Activated CD8-positive, alpha-beta memory T cell treated with anti-CD3 and anti-CD28 coated beads for 48 hours (primary cell): ENCODE results near the gene AGXT2.

Experiments
- DNase-seq, 3 experiments: peaks; one replicate each; pipeline ENCODE4 v3.0.0-alpha.2; 2020; ENCODE audit warnings: low read depth in 2 of 3, low spot score in 2 of 3

The AGXT2 gene

DNA sequence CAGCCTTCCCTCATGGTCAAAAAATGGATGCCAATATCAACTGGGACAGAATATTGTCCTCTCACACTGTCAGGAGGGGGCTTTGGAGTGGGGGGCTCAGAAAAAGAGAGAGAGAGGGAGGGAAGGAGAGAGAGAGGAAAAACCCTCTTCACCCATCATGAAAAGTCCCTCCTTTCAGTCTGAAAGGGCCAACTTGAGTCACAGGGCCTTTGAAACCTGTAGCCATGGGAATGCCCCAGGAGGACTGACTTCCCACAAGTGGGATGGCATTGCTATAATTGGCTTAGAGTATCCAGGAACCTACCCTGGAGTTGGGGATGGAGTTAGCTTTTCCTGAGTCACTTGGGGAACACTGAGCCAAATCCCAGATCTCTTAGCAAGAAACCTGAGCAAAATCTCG lies 77.2 kb downstream of the AGXT2 start:
- no peak for DNase-seq

DNA sequence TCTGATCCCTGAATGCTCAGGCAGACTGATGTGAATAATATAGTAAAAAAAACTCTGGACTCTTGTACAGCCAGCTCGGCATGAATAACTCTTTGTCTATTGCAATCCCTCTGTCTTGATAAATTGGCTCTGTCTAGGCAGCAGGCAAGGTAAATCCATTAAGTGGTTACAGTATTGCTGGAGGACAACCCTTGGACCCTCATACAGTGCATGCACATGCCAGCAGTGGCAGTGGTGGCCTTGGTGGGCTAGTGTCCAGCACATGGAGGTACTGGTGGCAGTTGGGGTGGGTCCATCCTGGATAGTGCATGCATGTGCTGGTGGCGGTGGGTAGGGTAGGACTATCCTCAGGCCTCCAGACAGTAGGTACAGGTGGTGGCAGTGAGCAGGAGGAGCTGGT lies 79.5 kb downstream of the AGXT2 start:
- no peak for DNase-seq

DNA sequence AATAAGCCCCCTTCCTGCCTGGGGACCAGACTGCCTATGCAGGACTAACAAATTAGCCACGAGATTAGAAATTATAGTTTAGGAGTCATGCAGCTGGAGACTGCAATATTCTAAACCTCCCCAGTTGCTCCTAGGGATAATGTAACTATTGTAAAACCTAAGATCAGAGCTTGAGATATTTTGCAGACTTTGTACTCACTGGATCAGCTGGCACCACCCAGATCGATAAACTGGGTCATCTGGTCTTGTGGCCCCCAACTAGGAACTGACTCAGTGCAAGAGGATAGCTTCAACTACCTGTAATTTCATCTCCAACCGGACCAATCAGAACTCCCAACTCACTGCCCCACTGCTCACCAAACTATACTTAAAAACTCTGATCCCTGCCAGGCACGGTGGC lies 80.2 kb downstream of the AGXT2 start:
- DNase-seq = no peak

DNA sequence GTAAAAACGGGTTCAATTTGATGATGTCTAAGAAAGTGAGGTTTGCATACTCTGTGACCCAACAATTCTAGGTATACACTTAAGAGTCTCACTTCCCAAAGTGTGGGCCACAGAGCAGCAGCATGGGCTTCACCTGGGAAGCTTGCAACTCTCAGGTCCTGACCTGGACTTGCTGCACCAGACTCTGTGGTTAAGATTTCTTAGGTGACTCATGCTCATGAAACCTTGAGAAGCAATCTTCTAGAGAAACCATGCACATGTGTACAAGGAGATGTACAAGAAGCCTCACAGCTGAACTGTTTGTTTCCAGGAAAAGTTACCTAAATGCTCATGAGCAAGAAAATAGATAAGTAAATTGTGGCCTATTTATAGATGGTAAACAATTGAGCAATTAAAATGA lies 88.4 kb downstream of the AGXT2 start:
- no peak for DNase-seq

DNA sequence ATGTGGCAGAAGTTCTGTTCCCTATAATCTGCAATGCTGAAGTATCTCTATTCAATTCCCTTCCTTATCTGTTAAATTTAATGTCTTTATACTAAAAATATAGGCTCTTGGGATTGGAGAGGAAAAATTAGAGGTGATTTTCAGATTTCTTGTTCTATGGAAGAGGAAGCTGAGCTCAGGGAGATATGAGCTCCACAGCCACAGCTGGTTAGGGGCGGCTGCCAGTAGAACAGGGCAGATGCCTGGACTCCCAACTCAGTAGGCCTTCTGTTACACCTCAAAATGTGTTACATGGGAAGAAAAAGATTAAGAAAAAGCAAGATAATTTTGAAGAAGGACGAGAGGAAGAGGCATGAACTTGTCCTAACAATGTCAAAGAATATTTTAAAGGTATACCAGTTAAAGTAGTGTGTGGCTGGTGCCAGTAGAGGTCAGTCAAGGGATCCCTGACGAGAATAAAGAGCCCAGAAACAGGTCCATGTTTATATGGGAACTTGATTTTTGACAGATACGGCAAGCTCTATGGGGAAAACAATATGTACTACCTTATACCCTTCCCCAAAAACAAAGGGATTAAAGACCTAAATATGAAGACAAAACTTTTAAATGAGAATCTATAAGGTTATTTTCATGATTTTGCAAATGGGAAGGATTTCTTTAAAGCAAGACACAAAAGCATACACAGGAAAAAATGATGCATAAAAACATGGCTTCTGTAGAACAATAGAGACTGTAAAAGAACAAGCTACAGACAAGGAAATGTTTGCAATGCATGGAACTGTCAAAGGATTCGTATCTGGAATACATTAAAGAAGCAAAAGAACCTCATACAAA lies 89.7 kb downstream of the AGXT2 start:
- DNase-seq = no peak

DNA sequence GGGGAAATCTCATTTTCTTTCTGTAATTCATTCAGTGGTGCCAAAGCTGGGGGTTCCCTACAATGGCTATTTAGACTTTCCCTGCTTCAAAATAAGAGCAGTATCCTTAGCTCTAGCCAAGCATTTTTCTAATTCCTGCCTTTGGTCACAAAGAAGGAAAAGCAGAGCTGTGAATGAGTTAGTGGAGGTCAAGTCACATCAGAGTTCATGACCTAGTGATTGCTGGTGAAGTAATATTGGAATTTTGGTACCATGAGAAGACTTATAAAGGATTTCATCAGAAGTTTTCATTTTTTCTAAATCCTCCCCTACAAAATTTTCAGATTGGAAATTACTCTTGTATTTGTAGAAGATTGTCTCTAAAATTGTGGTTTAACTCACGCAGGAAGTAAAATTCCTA lies 90.4 kb downstream of the AGXT2 start:
- no peak for DNase-seq
